Measurements from ENCODE around the gene SGCG.
"Not testable (repeated sequence)": the region's sequence is repeated elsewhere in the genome, so short reads cannot be mapped to it uniquely, and the experiment has no call there.

Gene SGCG

GRCh38 chr13:23203516-23203915, 22.7 kb downstream of the SGCG start:
- Histone ChIP-seq H3K9ac (no peak overlapping the region), H3K9me3 (peaks cover 9% of the 10 kb centered on the region), H3K4me1 (no peaks in the 10 kb centered on the region), H3K27me3 (no peaks in the 10 kb centered on the region), H3K4me3 (no peak overlapping the region), H3K4me2 (no peak overlapping the region), H3K27ac (no peak overlapping the region), H3K36me3 (no peaks in the 10 kb centered on the region), H4K20me1 (no peaks in the 10 kb centered on the region)
- TF ChIP-seq Cebpa-rat (IDR thresholded peaks at IDR 0.05), result no peak

GRCh38 chr13:23205807-23206206, 25.0 kb downstream of the SGCG start:
- Histone ChIP-seq H3K9ac (no peak overlapping the region), H3K9me3 (peaks cover 9% of the 10 kb centered on the region), H3K4me1 (no peaks in the 10 kb centered on the region), H4K20me1 (no peaks in the 10 kb centered on the region), H3K27me3 (no peaks in the 10 kb centered on the region), H3K27ac (no peak overlapping the region), H3K36me3 (no peaks in the 10 kb centered on the region), H3K4me3 (no peak overlapping the region), H3K4me2 (no peak overlapping the region)
- TF ChIP-seq Cebpa-rat (IDR thresholded peaks at IDR 0.05), result no peak

GRCh38 chr13:23212671-23213070, 31.9 kb downstream of the SGCG start:
- Histone ChIP-seq H3K27me3 (no peaks in the 10 kb centered on the region), H3K4me1 (no peaks in the 10 kb centered on the region), H3K4me3 (no peak overlapping the region), H3K9me3 (peaks cover 27% of the 10 kb centered on the region), H3K36me3 (no peaks in the 10 kb centered on the region), H3K9ac (no peak overlapping the region), H4K20me1 (no peaks in the 10 kb centered on the region), H3K27ac (no peak overlapping the region), H3K4me2 (no peak overlapping the region)
- no peak for TF ChIP-seq Cebpa-rat (IDR thresholded peaks at IDR 0.05)

- Histone ChIP-seq H3K9me3 (no peaks in the 10 kb centered on the region), H4K20me1 (no peaks in the 10 kb centered on the region), H3K4me3 (no peak overlapping the region), H3K36me3 (no peaks in the 10 kb centered on the region), H3K9ac (no peak overlapping the region), H3K4me1 (no peaks in the 10 kb centered on the region), H3K27me3 (no peaks in the 10 kb centered on the region), H3K4me2 (no peak overlapping the region), H3K27ac (no peak overlapping the region)
- TF ChIP-seq Cebpa-rat (IDR thresholded peaks at IDR 0.05), result no peak
These were observed 50.5 kb downstream of the SGCG start for GRCh38 chr13:23231241-23231640.

- H3K27me3 ChIP-seq, result no peaks in the 10 kb centered on the region
- no peak overlapping the region for H3K4me3 ChIP-seq
- H3K27ac ChIP-seq, result no peak overlapping the region
- no peaks in the 10 kb centered on the region for H3K4me1 ChIP-seq
- H3K9ac ChIP-seq, result no peak overlapping the region
- no peak overlapping the region for H3K4me2 ChIP-seq
- H3K36me3 ChIP-seq, result no peaks in the 10 kb centered on the region
- no peaks in the 10 kb centered on the region for H3K9me3 ChIP-seq
- TF ChIP-seq Cebpa-rat (IDR thresholded peaks at IDR 0.05), result no peak
- no peaks in the 10 kb centered on the region for H4K20me1 ChIP-seq
These were observed 55.2 kb downstream of the SGCG start for GRCh38 chr13:23235994-23236393.

GRCh38 chr13:23243066-23243465, 62.3 kb downstream of the SGCG start:
- H3K9me3 ChIP-seq, result no peaks in the 10 kb centered on the region
- no peak overlapping the region for H3K4me2 ChIP-seq
- H3K36me3 ChIP-seq, result no peaks in the 10 kb centered on the region
- H3K4me3 ChIP-seq, result no peak overlapping the region
- no peaks in the 10 kb centered on the region for H3K4me1 ChIP-seq
- no peaks in the 10 kb centered on the region for H4K20me1 ChIP-seq
- no peak overlapping the region for H3K27ac ChIP-seq
- no peaks in the 10 kb centered on the region for H3K27me3 ChIP-seq
- no peak overlapping the region for H3K9ac ChIP-seq
- TF ChIP-seq Cebpa-rat (IDR thresholded peaks at IDR 0.05), result no peak

GRCh38 chr13:23248410-23248809, 67.6 kb downstream of the SGCG start:
- H3K36me3 ChIP-seq, H4K20me1 ChIP-seq, H3K27ac ChIP-seq, H3K4me2 ChIP-seq, H3K4me3 ChIP-seq, H3K9ac ChIP-seq, H3K27me3 ChIP-seq, H3K4me1 ChIP-seq, H3K9me3 ChIP-seq: not testable (repeated sequence)

GRCh38 chr13:23254506-23254905, 73.7 kb downstream of the SGCG start:
- Histone ChIP-seq H3K27me3 (no peaks in the 10 kb centered on the region), H3K27ac (no peak overlapping the region), H4K20me1 (no peaks in the 10 kb centered on the region), H3K4me1 (no peaks in the 10 kb centered on the region), H3K9ac (no peak overlapping the region), H3K9me3 (no peaks in the 10 kb centered on the region), H3K36me3 (no peaks in the 10 kb centered on the region), H3K4me3 (no peak overlapping the region), H3K4me2 (no peak overlapping the region)
- no peak for TF ChIP-seq Cebpa-rat (IDR thresholded peaks at IDR 0.05)

GRCh38 chr13:23267571-23267970, 86.8 kb downstream of the SGCG start:
- Histone ChIP-seq H3K9me3 (no peaks in the 10 kb centered on the region), H4K20me1 (no peaks in the 10 kb centered on the region), H3K27ac (no peak overlapping the region), H3K27me3 (no peaks in the 10 kb centered on the region), H3K9ac (no peak overlapping the region), H3K36me3 (no peaks in the 10 kb centered on the region), H3K4me1 (no peaks in the 10 kb centered on the region), H3K4me3 (no peak overlapping the region), H3K4me2 (no peak overlapping the region)
- TF ChIP-seq Cebpa-rat (IDR thresholded peaks at IDR 0.05), result no peak

- TF ChIP-seq Cebpa-rat (IDR thresholded peaks at IDR 0.05), result no peak
- Histone ChIP-seq H3K4me1 (no peaks in the 10 kb centered on the region), H3K4me3 (no peak overlapping the region), H3K36me3 (no peaks in the 10 kb centered on the region), H3K27ac (no peak overlapping the region), H4K20me1 (no peaks in the 10 kb centered on the region), H3K4me2 (no peak overlapping the region), H3K9me3 (no peaks in the 10 kb centered on the region), H3K27me3 (no peaks in the 10 kb centered on the region), H3K9ac (no peak overlapping the region)
These were observed 87.7 kb downstream of the SGCG start for GRCh38 chr13:23268441-23268840.

- Histone ChIP-seq H3K27ac (no peak overlapping the region), H3K4me2 (no peak overlapping the region), H4K20me1 (no peaks in the 10 kb centered on the region), H3K4me1 (no peaks in the 10 kb centered on the region), H3K9me3 (no peaks in the 10 kb centered on the region), H3K4me3 (no peak overlapping the region), H3K9ac (no peak overlapping the region), H3K36me3 (no peaks in the 10 kb centered on the region), H3K27me3 (no peaks in the 10 kb centered on the region)
- no peak for TF ChIP-seq Cebpa-rat (IDR thresholded peaks at IDR 0.05)
These were observed 90.6 kb downstream of the SGCG start for GRCh38 chr13:23271331-23271730.

Data from BLaER1 (cell line).